Raji (cell line): Measurements from ENCODE around the gene BDKRB2.

Source experiments
- POLR2A ChIP-seq: IDR thresholded peaks from 2 replicates; pipeline ENCODE4 v1.6.1; 2011; ENCODE audit warnings: low read depth, low read length, control low read depth; ENCODE audit not compliant: insufficient read depth

Gene BDKRB2

DNA sequence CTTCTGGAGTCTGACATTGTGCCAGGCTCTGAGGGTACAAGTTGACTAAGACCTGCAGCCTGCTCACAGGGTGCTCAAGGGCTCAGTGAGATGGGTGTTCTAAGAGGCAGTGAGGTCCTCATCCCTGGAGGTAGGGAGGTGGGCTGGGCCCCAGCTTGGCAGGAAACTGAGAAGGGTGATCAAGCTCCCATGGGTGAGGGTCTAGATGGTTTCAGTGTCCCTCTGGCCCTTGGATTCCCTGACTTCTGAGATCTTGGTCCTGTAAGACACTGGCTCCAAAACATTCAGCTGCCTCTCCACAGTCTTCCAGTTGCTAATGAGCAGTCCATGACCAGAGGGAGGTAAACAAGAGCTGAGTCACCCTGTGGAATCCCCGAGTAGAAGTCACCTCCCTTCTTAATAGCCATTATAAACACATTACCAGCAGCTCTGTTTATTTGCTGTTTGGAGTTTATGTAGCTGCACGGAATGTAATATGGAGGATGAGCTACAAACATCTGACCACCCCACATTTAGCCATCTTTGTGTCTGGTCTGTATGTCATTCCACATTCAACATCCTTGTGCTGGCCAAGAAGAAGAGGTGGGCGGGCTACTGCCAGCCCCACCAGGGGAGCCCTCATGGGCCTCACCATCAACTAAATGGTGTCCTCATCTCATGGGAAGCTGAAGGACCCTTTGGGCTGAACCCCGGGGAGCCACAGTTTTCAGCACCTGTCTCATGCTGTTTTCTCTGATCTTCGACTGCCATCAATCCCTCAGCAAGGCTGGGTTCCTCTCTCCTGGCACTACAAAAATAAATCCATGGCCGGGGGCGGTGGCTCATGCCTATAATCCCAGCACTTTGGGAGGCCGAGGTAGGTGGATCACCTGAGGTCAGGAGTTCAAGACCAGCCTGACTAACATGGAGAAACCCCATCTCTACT is 37.2 kb upstream of the BDKRB2 start:
- TF ChIP-seq POLR2A = no peak

DNA sequence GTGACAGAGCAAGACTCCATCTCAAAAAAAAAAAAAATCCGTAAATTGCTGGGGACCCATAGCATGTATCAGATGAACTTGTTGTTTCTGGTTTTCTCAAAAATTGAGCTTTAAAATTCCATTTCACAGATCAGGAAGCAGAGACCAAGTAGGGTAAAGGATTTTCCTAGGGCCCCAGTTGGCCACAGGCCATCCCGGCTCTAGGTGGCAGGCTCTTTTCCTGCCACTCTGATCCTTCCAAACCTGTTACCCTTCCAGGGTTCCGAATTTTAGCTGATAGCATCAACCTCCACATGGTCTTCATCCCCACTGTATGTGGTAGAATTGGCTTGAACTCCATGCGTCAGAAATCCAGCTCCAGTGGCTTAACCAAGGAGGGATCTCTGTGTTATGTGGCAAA is 36.1 kb upstream of the BDKRB2 start:
- TF ChIP-seq POLR2A = no peak

DNA sequence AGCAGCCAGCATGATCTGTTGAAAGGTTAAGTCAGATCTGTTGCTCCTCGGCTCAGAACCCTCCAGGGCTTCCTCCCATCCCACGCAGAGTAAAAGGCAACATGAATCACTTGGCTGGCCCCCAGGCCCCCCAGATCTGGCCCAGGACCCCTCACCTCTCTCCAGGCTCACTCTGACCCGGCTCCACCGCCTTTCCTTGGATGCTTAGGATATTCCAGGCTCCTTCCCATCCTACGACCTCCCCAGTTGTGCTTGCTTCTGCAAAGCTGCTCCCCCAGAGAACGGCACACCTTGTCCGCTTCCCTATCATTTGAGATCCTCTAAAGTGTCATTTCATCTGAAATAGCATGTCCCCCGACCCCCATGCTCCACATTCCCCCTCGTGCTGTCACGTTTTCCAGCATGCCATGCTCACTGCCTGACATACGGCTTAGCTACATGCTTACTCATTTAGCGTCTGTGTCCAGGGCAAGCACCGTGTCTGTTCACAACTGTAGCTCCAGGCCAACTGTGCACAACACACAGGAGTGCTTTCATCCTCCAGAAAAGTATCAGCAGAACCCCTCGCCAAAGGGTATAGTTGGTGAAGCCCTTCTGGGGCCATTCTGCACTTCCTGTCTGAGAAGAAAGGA is 33.6 kb upstream of the BDKRB2 start:
- no peak for TF ChIP-seq POLR2A

DNA sequence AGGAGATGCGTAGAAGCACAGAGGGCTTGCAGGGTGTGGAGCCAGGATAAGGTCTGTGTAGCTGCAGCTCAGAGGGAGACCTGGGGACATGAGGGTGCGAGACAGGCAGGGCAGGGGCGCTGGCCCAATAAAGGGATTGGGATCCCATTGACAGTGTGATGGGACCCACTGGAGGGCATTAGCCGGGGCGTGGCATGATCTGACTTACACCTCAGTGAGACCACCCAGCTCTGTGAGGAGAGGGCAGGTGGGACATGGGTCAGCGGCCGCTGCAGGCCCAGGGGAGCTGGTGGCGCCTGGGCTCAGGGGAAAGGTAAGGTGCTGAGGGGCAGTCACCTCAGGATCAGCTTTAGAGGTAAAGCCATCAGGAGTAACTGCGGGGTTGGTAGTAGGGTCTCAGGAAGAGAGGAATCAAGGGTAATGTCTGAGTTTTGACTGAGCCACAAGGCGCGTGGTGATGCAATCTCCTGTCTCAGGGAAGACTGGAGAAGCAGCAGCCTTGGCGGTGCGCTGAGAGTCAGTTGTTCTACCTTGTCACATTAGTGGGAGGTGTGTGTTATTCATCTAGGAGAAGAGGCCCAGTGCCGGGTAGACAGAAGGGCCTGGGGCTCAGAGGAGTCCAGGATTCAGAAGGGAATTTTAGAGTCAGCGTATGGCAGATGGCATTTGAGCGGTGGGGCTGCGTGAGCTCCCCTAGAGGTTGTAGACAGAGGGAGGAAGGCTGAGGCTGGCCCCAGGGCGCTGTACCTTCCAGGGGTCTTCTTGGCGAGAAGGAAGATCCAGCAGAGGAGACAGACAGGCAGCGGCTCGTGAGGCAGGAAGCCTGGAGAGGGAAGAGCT is 30.8 kb upstream of the BDKRB2 start:
- no peak for TF ChIP-seq POLR2A

DNA sequence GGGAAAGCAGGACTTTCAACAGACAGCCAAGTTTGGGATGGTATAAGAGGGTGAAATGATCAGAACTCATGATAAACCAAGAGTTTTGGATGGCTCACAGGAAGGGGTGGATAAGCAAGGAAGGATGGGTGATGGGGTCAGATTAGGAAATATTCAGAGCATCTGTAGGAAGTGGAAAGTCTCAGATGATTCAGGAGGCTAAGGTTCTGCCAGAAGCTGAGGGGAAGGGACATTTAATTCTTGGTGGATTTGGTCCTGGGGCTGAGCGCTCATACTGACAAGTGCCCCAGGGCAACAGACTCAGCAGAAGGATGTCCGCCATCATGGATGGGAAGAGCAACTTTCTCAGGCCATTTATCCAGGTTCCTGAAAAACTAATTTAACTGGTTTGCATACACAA is 28.4 kb upstream of the BDKRB2 start:
- TF ChIP-seq POLR2A = no peak

DNA sequence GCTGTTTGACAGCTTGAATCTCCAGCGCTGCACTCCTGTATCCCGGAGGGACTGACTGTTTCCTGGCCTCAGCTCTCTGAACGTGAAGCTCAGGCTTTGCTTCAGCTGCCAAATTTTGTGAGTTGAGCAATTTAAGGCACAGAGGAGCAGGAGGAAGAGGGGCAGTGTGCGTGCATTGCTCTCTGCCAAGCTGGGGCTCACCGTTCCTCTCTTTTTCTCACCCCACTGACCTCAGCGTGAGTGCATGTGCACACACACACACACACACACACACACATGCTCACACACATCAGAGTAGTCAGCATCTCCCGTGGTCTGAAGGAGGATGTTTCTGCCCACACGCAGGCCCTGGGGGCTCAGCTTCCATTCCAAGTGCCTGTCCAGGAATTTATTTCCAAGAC is 27.8 kb upstream of the BDKRB2 start:
- TF ChIP-seq POLR2A = no peak

DNA sequence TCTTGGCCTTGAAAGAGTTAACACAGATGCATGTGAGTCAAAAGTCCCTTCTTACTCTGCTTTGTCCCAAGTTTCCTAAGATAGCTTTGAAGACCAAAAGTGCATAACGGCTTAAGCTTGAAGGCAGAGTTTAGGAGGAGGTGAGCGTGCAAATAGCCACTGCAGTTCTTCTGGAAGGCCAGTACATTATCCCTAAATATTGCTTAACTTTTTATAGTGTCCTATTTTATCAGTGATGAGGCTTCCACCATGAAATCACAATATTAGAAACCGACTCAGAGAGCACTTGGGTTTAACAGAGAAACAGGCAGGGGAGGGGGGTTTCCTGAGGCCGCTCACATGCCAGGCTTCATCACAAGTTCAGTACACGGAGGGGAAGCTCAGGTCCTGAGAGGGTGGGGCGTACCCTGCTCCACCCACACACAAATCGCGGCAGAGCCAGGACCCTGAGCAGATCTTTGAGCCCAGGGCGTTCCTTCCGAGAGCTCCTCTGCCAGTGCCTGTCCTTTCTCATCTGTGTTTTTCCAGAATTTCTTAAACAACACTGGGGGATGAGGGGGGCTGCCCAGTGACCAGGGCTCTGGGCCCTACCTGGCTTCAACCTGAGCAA is 26.8 kb upstream of the BDKRB2 start:
- no peak for TF ChIP-seq POLR2A

DNA sequence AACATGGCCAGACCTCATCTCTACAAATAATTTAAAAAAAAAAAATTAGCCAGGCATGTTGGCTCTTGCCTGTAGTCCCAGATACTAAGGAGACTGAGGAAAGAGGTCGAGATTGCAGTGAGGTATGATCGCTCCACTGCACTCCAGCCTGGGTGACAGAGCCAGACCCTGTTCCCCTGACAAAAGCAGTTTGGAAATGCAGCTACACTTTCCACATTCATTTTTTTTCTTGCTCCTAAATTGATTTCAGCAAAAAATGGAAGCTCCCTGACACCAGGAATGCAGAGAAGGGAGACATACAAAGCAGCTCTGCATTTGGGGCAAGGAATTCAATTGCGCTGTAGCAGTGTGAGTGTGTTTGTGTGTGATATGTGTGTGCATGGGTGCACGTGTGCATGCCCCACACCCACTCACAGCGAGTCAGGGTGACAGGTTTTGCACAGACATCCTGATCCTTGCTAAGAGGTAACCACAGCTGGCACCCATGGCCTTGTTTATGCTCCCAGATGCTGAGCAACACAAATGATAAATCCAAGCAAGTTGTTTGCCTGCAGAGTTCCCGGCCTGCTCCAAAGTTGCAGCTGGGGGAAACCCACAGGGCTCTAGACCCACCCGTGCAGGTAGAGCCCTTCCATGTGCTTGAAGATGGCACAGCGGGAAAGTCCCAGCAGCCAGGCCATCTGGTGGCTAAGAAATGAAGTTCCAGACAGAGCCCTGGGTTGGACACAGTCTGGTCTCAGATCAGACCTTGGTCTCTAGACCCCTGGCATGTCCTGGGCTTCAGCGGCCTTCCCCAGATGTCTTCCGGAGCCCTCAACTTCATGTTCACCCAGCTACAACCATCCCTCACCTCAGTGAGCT is 25.9 kb upstream of the BDKRB2 start:
- TF ChIP-seq POLR2A = no peak

DNA sequence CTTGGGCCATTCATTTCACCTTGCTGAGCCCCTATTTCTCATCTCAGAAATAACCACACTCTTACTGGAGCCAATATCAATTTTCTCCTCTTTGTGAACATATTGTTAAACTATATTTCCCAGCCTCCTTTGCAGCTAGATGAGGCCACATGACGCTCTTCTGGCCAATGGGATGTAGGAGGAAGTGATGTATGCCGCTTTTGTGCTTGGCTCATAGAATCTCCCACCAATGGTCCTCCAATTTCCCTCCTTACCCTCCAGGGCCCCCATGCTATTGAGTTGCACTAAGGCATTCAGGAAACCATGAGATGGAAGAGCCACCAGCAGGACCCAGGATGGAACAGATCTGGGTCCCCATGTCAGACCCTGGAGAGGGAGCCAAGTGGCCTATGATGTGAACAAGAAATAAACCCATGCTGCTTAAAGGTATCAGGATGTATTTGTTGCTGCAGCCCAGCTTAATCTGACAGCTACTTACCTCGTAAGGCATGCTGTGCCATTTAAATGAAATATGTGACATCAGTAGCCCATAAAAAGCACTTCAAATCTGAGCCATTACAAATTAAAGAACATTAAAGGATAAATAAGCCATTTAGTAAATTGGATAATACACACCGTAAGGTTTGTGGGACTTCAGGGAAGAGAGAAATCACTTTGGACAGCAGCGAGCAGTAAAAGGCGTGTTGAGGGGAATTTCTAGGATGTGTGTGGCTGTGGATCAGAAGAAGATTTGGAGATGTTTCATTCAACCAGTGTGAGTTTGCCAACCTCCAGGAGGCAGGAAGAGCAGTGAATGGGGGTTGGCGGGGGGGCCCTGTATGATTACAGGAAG is 24.4 kb upstream of the BDKRB2 start:
- no peak for TF ChIP-seq POLR2A

DNA sequence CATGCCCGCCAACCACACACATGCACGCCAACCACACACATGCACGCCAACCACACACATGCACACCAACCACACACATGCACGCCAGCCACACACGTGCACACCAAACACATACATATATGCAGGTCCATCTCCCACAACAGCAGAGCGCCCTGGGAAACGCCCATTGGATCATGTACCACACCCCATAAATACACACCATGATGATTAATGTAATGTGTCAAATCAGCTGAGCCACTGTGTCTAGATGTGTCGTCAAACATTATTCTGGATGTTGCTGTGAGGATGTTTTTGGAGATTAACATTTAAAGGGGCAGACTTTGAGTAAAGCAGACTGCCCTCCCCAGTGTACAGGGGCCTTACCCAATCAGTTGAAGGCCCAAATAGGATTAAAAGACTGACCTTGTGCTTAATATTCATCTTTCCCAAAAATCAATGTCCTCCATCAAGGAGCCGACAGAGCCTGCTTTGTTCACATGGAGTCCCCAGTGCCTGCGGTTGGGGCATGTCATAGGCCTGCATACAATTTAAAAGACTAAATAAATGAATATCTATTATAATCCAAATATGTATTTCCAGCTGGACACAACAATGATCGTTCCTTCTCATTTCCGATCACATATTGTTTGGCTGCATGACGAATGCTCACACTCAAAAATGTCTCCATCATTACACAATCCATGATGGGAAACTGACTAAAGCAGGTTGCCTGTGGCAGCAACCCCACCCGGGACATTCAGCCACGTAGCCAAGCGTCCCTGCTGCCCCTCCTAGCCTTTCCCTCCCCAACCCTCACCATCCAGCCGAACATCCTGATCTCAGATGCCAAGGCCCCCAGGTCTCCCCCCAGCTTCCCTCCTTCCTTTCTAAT is 23.2 kb upstream of the BDKRB2 start:
- TF ChIP-seq POLR2A = no peak

DNA sequence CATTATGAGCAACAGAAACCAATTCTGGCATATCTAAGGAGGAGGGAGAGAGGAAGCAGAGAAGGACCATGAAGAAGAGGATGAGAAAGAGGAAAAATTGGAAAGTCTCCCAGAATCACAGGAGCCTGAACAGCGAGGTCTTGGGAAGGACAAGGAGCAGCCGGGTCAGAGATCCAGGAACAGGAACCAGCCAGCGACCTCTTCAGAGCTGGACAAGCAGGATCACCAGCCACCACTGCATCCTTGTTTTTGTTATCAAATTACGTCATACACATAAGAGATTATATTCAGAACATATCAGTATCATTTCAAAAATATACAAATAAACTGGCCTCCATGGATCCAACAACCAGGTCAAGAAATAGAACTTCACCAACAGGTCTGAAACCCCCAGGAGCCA is 22.1 kb upstream of the BDKRB2 start:
- no peak for TF ChIP-seq POLR2A

DNA sequence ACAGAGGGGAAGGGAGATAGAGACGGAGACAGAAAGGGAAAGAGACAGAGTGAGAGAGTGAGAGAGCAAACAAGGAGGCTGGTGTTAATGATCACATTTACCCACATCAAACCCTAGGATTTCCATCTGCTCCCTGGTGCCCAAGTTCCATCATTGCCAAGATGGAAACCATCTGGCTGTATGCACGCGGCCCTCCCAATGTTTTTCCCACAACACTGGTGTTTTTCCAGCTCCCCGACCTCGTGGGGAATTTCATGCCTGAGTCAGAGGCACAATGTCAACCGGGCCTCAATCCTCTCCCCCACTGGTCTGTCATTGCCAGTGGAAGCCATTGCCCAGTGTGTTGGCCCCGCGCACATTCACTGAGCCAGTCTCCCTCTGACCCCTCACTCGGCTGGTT is 19.9 kb upstream of the BDKRB2 start:
- no peak for TF ChIP-seq POLR2A
